Measurements from ENCODE around the gene WRAP73. TPM values are rescaled to one million over a fixed set of nuclear protein-coding genes. Genes with fewer than 3 reads are reported as not detected.
A peak's percentile ranks its signal among the peaks of the same experiment; 100 is the strongest.

WRAP73 gene
- total and polyA plus RNA-seq, 9 of the 15 experiments (the other 6 are each of a cell fraction or from before 2014, with no cell fraction given), result 4.3 to 51.8 (median 30.1) TPM

- peak; percentile 94 for TF ChIP-seq KDM5B (IDR thresholded peaks at IDR 0.05; ENCODE audit: insufficient replicate concordance, low read depth, low read length)
- no peak for TF ChIP-seq TCF7L2 (IDR thresholded peaks at IDR 0.05; ENCODE audit: low read depth, low read length)
- TF ChIP-seq ZNF717 (CRISPR knock-in tag; IDR thresholded peaks at IDR 0.05), result no peak
- no peak for TF ChIP-seq ZNF449 (CRISPR knock-in tag; IDR thresholded peaks at IDR 0.05)
- TF ChIP-seq HDAC1 (IDR thresholded peaks at IDR 0.05), result peak in 1 of 2 experiments; percentile 73; a peak in 2 of 4 replicates
- no peak for TF ChIP-seq ADNP (tag; IDR thresholded peaks at IDR 0.05)
- no peak for TF ChIP-seq CHD1 (IDR thresholded peaks at IDR 0.05; ENCODE audit: low read length)
- TF ChIP-seq TRIM28 (IDR thresholded peaks at IDR 0.05), result no peak
- no peak for TF ChIP-seq ZNF217 (CRISPR knock-in tag; IDR thresholded peaks at IDR 0.05)
- TF ChIP-seq HMG20A (CRISPR knock-in tag; conservative IDR thresholded peaks at IDR 0.05), result no peak
- no peak for TF ChIP-seq ZNF133 (CRISPR knock-in tag; IDR thresholded peaks at IDR 0.05)
- TF ChIP-seq ZNF24 (IDR thresholded peaks at IDR 0.05), result no peak
- no peak for TF ChIP-seq CGGBP1 (CRISPR knock-in tag; IDR thresholded peaks at IDR 0.05)
- no peak for TF ChIP-seq LEF1 (IDR thresholded peaks at IDR 0.05)
- TF ChIP-seq SRSF7 (optimal IDR thresholded peaks at IDR 0.05; ENCODE audit: low read depth, low read length), result no peak
- TF ChIP-seq ZBTB26 (CRISPR knock-in tag; IDR thresholded peaks at IDR 0.05), result no peak
- TF ChIP-seq MCM7 (IDR thresholded peaks at IDR 0.05), result no peak
- 0 out of 2 replicates have a peak, but pooled peaks have one; percentile 34 for TF ChIP-seq ZNF197 (CRISPR knock-in tag; IDR thresholded peaks at IDR 0.05; ENCODE audit: low read depth)
- no peak for TF ChIP-seq TFE3 (CRISPR knock-in tag; IDR thresholded peaks at IDR 0.05)
- no peak for TF ChIP-seq IRF2 (CRISPR knock-in tag; IDR thresholded peaks at IDR 0.05)
- no peak for TF ChIP-seq TCF15 (CRISPR knock-in tag; IDR thresholded peaks at IDR 0.05)
These were observed at the start of gene WRAP73 (continued) for GRCh38 chr1:3649342-3650247.
